ENCODE results near the gene CAB39. TPM values are rescaled to one million over a fixed set of nuclear protein-coding genes. Genes with fewer than 3 reads are reported as not detected.

The CAB39 gene
- total RNA-seq, 1 experiment from 2014 or later, result 88.7 TPM

DNA sequence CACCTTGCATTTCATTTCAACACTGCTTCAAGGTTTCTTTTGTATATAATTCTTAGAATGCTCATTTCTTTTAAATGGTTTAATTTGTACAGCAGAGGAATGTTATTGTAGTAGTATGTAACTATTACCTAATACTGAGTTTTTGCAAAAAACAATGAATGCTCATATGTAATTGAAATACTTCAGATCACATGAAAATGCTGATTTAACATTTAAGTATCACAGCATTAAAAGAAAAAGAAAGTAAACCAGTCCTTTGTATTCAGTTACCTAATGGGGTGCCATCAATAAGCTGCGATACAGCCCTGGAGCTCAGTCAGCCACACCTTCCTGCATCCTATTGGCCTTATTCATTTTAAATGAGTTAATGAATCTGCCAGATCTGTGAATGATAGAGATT, 106.8 kb downstream of the CAB39 start:
- DNase-seq, result no peak
- no peak overlapping the region for H3K4me3 Mint-ChIP-seq (ENCODE audit: low read depth, unreplicated experiment)
- intact Hi-C loops (cut with micrococcal nuclease; ENCODE audit: unreplicated experiment), result no loop called here
- no peaks in the 10 kb centered on the region for H3K9me3 Mint-ChIP-seq (ENCODE audit: low read depth, unreplicated experiment)
- no peak overlapping the region for H3K27ac Mint-ChIP-seq (ENCODE audit: unreplicated experiment)
- CTCF ChIA-PET, result no interaction called here
- H3K27me3 Mint-ChIP-seq (ENCODE audit: unreplicated experiment), result peaks cover 6% of the 10 kb centered on the region
- H3K4me1 Mint-ChIP-seq (ENCODE audit: low read depth, unreplicated experiment), result peaks cover 3% of the 10 kb centered on the region
- no TSS peak for BruUV-seq (replicated peaks)
- TF ChIP-seq, protein P1, sequence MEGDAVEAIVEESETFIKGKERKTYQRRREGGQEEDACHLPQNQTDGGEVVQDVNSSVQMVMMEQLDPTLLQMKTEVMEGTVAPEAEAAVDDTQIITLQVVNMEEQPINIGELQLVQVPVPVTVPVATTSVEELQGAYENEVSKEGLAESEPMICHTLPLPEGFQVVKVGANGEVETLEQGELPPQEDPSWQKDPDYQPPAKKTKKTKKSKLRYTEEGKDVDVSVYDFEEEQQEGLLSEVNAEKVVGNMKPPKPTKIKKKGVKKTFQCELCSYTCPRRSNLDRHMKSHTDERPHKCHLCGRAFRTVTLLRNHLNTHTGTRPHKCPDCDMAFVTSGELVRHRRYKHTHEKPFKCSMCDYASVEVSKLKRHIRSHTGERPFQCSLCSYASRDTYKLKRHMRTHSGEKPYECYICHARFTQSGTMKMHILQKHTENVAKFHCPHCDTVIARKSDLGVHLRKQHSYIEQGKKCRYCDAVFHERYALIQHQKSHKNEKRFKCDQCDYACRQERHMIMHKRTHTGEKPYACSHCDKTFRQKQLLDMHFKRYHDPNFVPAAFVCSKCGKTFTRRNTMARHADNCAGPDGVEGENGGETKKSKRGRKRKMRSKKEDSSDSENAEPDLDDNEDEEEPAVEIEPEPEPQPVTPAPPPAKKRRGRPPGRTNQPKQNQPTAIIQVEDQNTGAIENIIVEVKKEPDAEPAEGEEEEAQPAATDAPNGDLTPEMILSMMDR (IDR thresholded peaks at IDR 0.05; ENCODE audit: unreplicated experiment), result no peak
- peaks cover 25% of the 10 kb centered on the region for H3K36me3 Mint-ChIP-seq (ENCODE audit: insufficient read depth, unreplicated experiment)

- DNase-seq, result no peak
- Mint-ChIP-seq H3K36me3 (ENCODE audit: insufficient read depth, unreplicated experiment) (peaks cover 25% of the 10 kb centered on the region), H3K4me1 (ENCODE audit: low read depth, unreplicated experiment) (peaks cover 8% of the 10 kb centered on the region), H3K27ac (ENCODE audit: unreplicated experiment) (no peak overlapping the region), H3K27me3 (ENCODE audit: unreplicated experiment) (peaks cover 26% of the 10 kb centered on the region), H3K4me3 (ENCODE audit: low read depth, unreplicated experiment) (no peak overlapping the region), H3K9me3 (ENCODE audit: low read depth, unreplicated experiment) (no peaks in the 10 kb centered on the region)
- BruUV-seq (replicated peaks), result no TSS peak
- TF ChIP-seq, protein P1 (IDR thresholded peaks at IDR 0.05; ENCODE audit: unreplicated experiment), result no peak
- CTCF ChIA-PET, result interaction anchor here (1.0 kb wide), 1 partner anchor 27 kb away, joined by 3 read pairs; no protein-coding TSS in a partner anchor
- intact Hi-C loops (cut with micrococcal nuclease; ENCODE audit: unreplicated experiment), result loop anchor here (5.0 kb wide), 1 partner anchor 81 kb away; no protein-coding TSS in a partner anchor
Observed at GRCh38 chr2:230821261-230821990, 108.8 kb downstream of the CAB39 start.

- Mint-ChIP-seq H3K27me3 (ENCODE audit: unreplicated experiment) (peaks cover 32% of the 10 kb centered on the region), H3K9me3 (ENCODE audit: low read depth, unreplicated experiment) (no peaks in the 10 kb centered on the region), H3K27ac (ENCODE audit: unreplicated experiment) (no peak overlapping the region), H3K4me1 (ENCODE audit: low read depth, unreplicated experiment) (peaks cover 8% of the 10 kb centered on the region), H3K36me3 (ENCODE audit: insufficient read depth, unreplicated experiment) (peaks cover 25% of the 10 kb centered on the region), H3K4me3 (ENCODE audit: low read depth, unreplicated experiment) (no peak overlapping the region)
- TF ChIP-seq, protein P1 (IDR thresholded peaks at IDR 0.05; ENCODE audit: unreplicated experiment), result no peak
- CTCF ChIA-PET, result interaction anchor here (1.0 kb wide), 1 partner anchor 26 kb away, joined by 3 read pairs; no protein-coding TSS in a partner anchor
- no peak for DNase-seq
- no TSS peak for BruUV-seq (replicated peaks)
- intact Hi-C loops (cut with micrococcal nuclease; ENCODE audit: unreplicated experiment), result loop anchor here (5.0 kb wide), 1 partner anchor 80 kb away; no protein-coding TSS in a partner anchor
Observed at GRCh38 chr2:230821991-230822520, 109.4 kb downstream of the CAB39 start.

- CTCF ChIA-PET, result no interaction called here
- no TSS peak for BruUV-seq (replicated peaks)
- TF ChIP-seq, protein P1 (IDR thresholded peaks at IDR 0.05; ENCODE audit: unreplicated experiment), result no peak
- Mint-ChIP-seq H3K27me3 (ENCODE audit: unreplicated experiment) (peaks cover 42% of the 10 kb centered on the region), H3K36me3 (ENCODE audit: insufficient read depth, unreplicated experiment) (peaks cover 22% of the 10 kb centered on the region), H3K4me1 (ENCODE audit: low read depth, unreplicated experiment) (peaks cover 8% of the 10 kb centered on the region), H3K27ac (ENCODE audit: unreplicated experiment) (no peak overlapping the region), H3K9me3 (ENCODE audit: low read depth, unreplicated experiment) (no peaks in the 10 kb centered on the region), H3K4me3 (ENCODE audit: low read depth, unreplicated experiment) (no peak overlapping the region)
- intact Hi-C loops (cut with micrococcal nuclease; ENCODE audit: unreplicated experiment), result loop anchor here (5.0 kb wide), 1 partner anchor 79 kb away; no protein-coding TSS in a partner anchor
- DNase-seq, result no peak
Observed at GRCh38 chr2:230823264-230823964, 110.8 kb downstream of the CAB39 start.
